ENCODE results near the gene SNAI3.

DNA sequence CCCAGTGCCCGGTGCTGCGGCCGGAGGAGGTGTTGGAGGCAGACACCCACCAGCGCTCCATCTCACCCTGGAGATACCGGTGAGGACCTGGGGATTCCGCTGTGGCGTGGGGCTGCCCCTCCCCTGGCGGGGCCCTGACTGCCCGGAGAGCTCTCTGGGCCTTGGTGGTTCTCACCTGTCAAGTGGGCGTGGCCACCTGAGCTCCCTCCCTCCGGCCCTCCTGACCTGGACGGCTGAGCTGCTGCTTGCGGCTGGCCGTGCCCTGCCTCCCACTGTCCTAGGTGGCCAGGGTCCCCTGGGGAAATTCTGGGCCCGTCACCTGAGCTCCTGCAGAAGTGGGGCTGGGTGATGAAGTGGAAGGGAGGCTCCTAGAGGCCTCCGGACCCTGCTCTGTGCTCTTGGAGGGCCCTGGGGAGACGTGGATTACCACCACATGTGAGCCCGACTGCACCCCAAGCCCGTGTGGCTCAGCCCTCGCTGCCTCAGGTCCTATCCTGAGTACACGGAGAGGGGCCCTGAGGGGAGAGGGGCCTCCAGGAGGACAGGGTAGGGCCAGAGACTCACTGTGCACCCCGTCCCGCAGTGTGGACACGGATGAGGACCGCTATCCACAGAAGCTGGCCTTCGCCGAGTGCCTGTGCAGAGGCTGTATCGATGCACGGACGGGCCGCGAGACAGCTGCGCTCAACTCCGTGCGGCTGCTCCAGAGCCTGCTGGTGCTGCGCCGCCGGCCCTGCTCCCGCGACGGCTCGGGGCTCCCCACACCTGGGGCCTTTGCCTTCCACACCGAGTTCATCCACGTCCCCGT lies 46.9 kb downstream of the SNAI3 start:
- TF ChIP-seq, protein P1, sequence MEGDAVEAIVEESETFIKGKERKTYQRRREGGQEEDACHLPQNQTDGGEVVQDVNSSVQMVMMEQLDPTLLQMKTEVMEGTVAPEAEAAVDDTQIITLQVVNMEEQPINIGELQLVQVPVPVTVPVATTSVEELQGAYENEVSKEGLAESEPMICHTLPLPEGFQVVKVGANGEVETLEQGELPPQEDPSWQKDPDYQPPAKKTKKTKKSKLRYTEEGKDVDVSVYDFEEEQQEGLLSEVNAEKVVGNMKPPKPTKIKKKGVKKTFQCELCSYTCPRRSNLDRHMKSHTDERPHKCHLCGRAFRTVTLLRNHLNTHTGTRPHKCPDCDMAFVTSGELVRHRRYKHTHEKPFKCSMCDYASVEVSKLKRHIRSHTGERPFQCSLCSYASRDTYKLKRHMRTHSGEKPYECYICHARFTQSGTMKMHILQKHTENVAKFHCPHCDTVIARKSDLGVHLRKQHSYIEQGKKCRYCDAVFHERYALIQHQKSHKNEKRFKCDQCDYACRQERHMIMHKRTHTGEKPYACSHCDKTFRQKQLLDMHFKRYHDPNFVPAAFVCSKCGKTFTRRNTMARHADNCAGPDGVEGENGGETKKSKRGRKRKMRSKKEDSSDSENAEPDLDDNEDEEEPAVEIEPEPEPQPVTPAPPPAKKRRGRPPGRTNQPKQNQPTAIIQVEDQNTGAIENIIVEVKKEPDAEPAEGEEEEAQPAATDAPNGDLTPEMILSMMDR (IDR thresholded peaks at IDR 0.05; ENCODE audit: low read depth, low read length): no peak
- TF ChIP-seq EZH2phosphoT487 (IDR thresholded peaks at IDR 0.05; ENCODE audit: low read depth): 0 out of 2 replicates have a peak, but pooled peaks have one; percentile 35

Data from OCI-LY3 (cell line).